ENCODE measurements around the gene DNAJC21.
"Not testable (repeated sequence)": the region's sequence is repeated elsewhere in the genome, so short reads cannot be mapped to it uniquely, and the experiment has no call there.

Gene DNAJC21

GRCh38 chr5:34923694-34924461, 5.5 kb upstream of the DNAJC21 start:
- peak; percentile 85 for DNase-seq (ENCODE audit: low spot score)

GRCh38 chr5:34924462-34924765, 4.9 kb upstream of the DNAJC21 start:
- DNase-seq (ENCODE audit: low spot score) = no peak

- no peak for DNase-seq (ENCODE audit: low spot score)
Observed at GRCh38 chr5:34926318-34926888, 3.0 kb upstream of the DNAJC21 start.

GRCh38 chr5:34927785-34928184, 1.6 kb upstream of the DNAJC21 start:
- no peak for DNase-seq (ENCODE audit: low spot score)

- DNase-seq (ENCODE audit: low spot score) = no peak
Observed at GRCh38 chr5:34928267-34928666, 1.1 kb upstream of the DNAJC21 start.

- peak; percentile 93 for DNase-seq (ENCODE audit: low spot score)
Observed at GRCh38 chr5:34929720-34930461, 532 bp downstream of the DNAJC21 start.

- peak; percentile 29 for DNase-seq (ENCODE audit: low spot score)
Observed at GRCh38 chr5:34930462-34930844, 1.1 kb downstream of the DNAJC21 start.

GRCh38 chr5:34930870-34931269, 1.5 kb downstream of the DNAJC21 start:
- no peak for DNase-seq (ENCODE audit: low spot score)

- DNase-seq (ENCODE audit: low spot score) = no peak
Observed at GRCh38 chr5:34932947-34933346, 3.6 kb downstream of the DNAJC21 start.

- no peak for DNase-seq (ENCODE audit: low spot score)
Observed at GRCh38 chr5:34941936-34942335, 12.6 kb downstream of the DNAJC21 start.

- no peak for DNase-seq (ENCODE audit: low spot score)
Observed at GRCh38 chr5:34944044-34944443, 14.7 kb downstream of the DNAJC21 start.

GRCh38 chr5:34944460-34945047, 15.2 kb downstream of the DNAJC21 start:
- no peak for DNase-seq (ENCODE audit: low spot score)

- no peak for DNase-seq (ENCODE audit: low spot score)
Observed at GRCh38 chr5:34957321-34957720, 28.0 kb downstream of the DNAJC21 start.

- peak; percentile 46 for DNase-seq (ENCODE audit: low spot score)
Observed at GRCh38 chr5:34957857-34958690, 28.7 kb downstream of the DNAJC21 start.

- peak; percentile 79 for DNase-seq (ENCODE audit: low spot score)
Observed at GRCh38 chr5:34959323-34959722, 30.0 kb downstream of the DNAJC21 start.

- DNase-seq (ENCODE audit: low spot score) = no peak
Observed at GRCh38 chr5:34967540-34967939, 38.2 kb downstream of the DNAJC21 start.

GRCh38 chr5:34968258-34968657, 38.9 kb downstream of the DNAJC21 start:
- no peak for DNase-seq (ENCODE audit: low spot score)

GRCh38 chr5:34970552-34970951, 41.2 kb downstream of the DNAJC21 start:
- no peak for DNase-seq (ENCODE audit: low spot score)

- DNase-seq (ENCODE audit: low spot score) = not testable (repeated sequence)
Observed at GRCh38 chr5:34971655-34972054, 42.3 kb downstream of the DNAJC21 start.

- DNase-seq (ENCODE audit: low spot score) = no peak
Observed at GRCh38 chr5:34976347-34976746, 47.0 kb downstream of the DNAJC21 start.

GRCh38 chr5:34977934-34978613, 48.7 kb downstream of the DNAJC21 start:
- DNase-seq (ENCODE audit: low spot score) = peak; percentile 27

Data from kidney tubule cell (primary cell).